ENCODE measurements around the gene GNG7.
"Not testable (repeated sequence)": the region's sequence is repeated elsewhere in the genome, so short reads cannot be mapped to it uniquely, and the experiment has no call there.

GNG7 gene

GRCh38 chr19:2527686-2528085, 174.8 kb downstream of the GNG7 start:
- no peak for DNase-seq

GRCh38 chr19:2527171-2527570, 175.3 kb downstream of the GNG7 start:
- DNase-seq: no peak

- DNase-seq: no peak
Observed at GRCh38 chr19:2524840-2525723, 177.4 kb downstream of the GNG7 start.

DNA sequence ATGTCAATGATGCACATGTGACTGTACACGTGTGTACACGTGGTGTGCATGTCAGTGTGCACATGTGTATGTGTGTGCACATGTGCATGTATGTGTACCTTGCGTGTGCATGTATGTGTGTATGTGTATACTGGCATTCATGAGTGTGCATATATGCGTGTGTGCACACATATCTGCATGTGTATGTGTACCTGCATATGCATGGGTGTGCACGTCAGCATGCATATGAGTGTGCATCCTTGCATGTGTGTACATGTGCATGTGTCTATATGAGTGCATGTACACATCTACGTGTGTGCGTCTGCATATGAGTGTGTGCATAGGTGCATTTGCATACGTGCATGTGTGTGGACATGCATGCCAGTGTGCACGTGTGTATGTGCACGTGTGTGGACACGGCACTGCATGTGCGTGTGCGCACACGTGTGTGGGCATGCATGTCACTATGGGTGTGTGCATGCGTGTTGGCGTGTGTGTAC, 178.1 kb downstream of the GNG7 start:
- DNase-seq: no peak

- DNase-seq: no peak
Observed at GRCh38 chr19:2523630-2524311, 178.7 kb downstream of the GNG7 start.

DNA sequence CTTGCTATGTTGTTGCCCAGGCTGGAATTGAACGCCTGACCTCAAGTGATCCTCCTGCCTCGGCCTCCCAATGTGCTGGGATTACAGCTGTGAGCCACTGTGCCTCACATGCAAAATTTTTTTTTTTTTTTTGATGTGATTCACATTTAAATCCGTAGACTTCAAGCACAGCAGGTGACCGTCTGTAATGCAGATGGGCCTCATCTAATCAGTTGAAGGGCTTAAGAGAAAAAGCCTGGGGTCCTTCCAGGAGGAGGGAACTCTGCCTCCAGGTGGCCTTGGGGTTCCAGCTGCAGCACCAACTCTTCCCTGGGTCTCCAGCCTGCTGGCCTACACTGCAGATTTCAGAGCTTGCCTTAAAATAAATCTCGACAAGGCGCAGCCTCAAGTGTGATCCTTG, 183.0 kb downstream of the GNG7 start:
- DNase-seq: no peak

DNA sequence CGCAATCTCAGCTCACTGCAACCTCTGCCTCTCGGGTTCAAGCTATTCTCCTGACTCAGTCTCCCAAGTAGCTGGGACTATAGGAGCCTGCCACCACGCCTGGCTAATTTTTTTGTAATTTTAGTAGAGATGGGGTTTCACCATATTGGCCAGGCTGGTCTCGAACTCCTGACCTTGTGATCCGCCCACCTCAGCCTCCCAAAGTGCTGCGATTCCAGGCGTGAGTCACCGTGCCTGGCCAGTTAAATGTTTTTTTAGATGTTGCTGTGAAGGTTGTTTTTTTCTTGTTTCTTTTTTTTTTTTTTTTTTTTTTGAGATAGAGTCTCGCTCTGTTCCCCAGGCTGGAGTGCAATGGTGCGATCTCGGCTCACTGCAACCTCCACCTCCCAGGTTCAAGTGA, 183.6 kb downstream of the GNG7 start:
- not testable (repeated sequence) for DNase-seq

GRCh38 chr19:2517881-2518601, 184.5 kb downstream of the GNG7 start:
- DNase-seq: no peak

- DNase-seq: no peak
Observed at GRCh38 chr19:2516727-2517126, 185.8 kb downstream of the GNG7 start.

DNA sequence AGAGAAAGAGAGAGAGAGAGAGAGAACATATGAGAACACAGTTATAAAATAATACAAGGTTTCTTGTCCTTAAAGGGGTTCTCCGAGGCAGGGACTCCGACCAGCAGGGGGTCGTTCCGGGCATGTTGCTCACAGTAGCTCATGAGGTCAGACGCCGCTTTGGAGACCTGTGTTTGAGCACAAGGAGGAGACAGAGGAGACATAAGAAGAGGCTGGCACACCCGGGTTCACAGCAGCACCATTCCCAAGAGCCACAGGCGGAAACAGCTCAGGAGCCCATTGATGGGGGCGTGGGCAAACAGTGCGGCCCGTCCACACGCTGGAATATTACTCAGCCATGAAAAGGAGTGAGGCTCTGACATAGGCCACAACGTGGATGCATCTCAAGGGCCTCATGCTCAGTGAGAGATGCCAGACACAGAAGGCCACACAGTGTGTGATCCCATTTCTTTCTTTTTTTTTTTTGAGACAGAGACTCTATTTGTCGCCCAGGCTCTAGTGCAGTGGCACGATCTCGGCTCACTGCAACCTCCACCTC, 187.4 kb downstream of the GNG7 start:
- no peak for DNase-seq

DNA sequence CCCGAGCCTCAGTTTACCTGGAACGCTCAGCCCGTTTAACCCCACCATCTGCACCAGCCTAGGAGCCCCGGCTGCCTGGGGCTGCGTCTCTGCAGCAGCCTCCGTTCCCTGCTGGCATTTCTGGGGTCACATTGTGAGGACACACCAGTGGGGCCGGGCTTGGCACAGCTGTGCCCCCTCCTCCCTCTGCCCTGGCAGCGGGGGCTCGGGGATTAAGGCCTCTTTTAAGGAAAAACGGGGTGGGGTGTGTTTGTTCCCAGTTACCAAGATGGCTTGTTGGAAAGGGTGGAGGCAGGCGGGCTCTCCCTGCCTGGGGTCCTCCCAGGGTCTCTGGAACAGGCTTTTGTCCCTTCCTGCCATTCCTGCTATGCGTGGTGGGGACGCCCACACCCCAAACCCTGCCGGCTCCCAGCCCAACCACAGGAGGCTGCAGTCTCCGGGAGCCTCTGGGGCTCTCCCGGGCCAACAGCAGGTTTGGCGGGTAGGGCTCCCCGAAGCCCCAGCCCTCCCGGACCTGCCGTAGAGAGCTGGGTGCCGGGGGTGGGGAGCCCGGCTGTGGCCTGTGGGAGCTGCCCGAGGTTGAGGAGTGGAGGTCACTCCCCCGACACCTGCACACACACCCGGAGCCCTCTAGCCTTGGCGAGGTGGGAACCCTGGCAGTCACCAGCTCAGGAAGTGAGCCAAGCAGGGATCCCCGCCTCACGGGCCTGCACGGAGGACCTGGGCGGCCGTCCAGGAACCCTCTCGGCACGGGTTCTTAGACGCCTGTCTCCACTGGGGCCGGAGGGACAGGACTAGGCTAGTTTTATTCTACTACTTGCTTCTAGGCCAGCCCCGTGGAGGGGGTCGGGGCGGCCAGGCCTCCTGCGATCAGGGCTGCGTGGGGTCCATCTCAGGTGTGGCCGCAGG, 189.7 kb downstream of the GNG7 start:
- no peak for DNase-seq

DNA sequence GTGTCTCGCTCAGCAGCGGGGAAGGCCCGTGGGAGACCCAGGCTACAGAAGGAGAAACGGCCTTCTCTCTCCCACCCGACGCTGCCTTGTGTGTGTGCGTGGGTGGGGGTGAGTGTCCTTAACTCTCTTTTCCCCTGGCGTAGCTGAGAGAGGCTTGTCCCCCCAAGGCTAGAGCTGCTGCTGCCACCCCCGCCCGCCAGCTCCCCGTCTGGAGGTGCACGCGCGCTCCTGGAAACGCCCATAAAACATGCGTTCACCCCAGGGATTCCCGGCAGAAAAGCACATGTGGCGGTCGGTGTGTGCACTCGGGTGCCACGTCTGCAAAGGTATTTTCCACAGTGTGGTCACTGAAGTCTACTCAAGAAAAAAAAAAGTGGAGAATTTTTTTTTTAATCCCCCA, 190.5 kb downstream of the GNG7 start:
- no peak for DNase-seq

- DNase-seq: no peak
Observed at GRCh38 chr19:2511570-2511969, 190.9 kb downstream of the GNG7 start.

GRCh38 chr19:2509096-2509495, 193.4 kb downstream of the GNG7 start:
- DNase-seq: no peak

GRCh38 chr19:2507109-2507508, 195.4 kb downstream of the GNG7 start:
- DNase-seq: no peak

DNA sequence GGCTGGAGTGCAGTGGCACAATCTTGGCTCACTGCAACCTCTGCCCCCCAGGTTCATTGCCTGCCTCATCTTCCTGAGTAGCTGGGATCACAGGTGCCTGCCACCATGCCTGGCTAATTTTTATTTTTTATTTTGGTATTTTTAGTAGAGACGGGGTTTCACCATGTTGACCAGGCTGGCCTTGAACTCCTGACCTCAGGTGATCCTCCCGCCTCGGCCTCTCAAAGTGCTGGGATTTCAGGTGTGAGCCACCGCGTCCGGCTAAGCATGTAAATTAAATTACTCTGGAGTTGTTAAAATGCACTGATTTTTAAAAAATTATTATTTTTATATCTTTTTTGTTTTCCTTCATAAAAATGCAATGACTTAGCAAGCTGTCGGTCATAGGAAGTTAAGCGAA, 195.8 kb downstream of the GNG7 start:
- not testable (repeated sequence) for DNase-seq

GRCh38 chr19:2503521-2504109, 198.9 kb downstream of the GNG7 start:
- peak; percentile 84 for DNase-seq

DNA sequence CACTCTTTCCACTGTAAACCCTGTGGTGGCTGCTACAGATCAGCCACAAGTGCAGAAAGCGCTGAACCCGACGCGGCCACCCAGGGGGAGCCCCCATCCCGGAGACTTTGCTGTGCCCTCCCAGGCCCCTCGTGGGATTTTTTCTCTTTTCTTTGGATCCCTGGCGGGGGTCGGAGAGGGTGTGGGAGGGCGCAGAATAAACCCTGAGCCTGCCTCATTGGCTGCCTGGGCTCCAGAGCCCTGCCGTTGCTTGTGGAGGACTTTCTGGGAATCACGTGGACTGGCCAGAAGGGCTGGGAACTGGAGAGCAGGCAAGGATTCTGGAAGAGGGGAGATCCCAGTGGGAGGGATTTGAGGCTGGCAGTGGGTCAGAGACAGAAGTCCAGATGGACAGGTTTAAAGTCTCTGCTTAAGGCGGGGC, 201.6 kb downstream of the GNG7 start:
- DNase-seq: no peak

- DNase-seq: no peak
Observed at GRCh38 chr19:2500156-2500555, 202.3 kb downstream of the GNG7 start.

DNA sequence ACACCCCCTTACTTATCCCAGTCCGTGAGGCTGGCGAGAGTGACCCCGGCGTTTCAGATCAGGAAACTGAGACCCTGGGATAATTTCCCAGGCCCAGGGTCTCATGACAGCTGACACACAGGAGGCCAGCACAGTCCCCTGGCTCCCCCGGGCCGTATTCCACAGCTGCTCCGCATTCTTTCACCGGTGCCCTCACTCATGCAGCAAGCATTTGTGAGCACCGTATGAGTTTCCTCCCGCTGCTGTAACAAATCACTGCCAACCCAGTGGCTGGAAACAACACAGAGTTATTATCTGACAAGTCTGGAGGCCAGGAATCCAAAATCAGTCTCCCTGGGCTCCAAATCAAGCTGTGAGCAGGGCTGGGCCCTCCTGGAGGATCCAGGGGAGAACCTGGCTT, 205.3 kb downstream of the GNG7 start:
- DNase-seq: no peak

DNA sequence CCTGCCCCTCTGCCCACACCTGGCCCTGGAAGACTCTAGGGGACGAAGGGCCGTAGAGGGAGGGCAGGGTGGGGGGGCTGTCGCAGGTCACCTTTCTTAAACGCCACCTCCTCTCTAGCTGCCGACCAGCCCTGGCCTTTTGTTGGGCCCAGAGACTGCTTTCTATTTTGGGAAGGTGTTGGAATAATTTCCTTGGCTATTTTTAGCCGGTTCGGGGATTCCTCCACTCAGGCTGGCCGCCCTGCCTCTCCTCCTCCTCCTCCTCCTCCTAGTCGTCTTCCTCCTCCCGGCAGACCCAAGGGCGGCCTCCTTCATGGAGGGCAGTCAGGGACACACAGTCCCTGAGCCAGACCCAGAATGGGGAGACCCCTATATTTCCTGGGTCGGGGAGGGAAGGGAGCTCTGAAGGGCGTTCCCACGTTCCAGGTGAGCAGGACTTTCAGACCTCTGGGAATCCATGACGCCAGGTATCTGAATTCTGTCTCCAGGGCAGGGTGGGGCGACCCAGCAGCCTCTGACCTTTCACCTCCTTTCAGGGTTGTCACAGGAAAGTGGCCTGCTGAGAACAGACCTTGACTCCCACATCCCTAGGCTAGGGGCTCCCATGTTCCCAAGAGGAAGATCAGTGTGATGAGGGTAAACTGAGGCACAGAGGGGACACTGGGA, 206.7 kb downstream of the GNG7 start:
- no peak for DNase-seq

Data from stimulated activated CD8-positive, alpha-beta memory T cell treated with anti-CD3 and anti-CD28 coated beads, Interleukin-4, amount 100 ng/mL, for 48 hours (primary cell).